Measurements from ENCODE around the gene LYG1.

Gene LYG1

GRCh38 chr2:99242151-99242550, 58.8 kb downstream of the LYG1 start:
- no peak overlapping the region for H3K4me3 ChIP-seq (ENCODE audit: low read depth, low read length)
- no peak for DNase-seq (ENCODE audit: low read depth, low spot score)
- TF ChIP-seq CTCF (IDR thresholded peaks at IDR 0.05; ENCODE audit: low read depth, low read length), result no peak
- in situ Hi-C loops (cut with HindIII; ENCODE audit: low sequenced_read_pairs), result no loop called here

GRCh38 chr2:99240431-99240830, 60.6 kb downstream of the LYG1 start:
- TF ChIP-seq CTCF (IDR thresholded peaks at IDR 0.05; ENCODE audit: low read depth, low read length), result no peak
- no peak overlapping the region for H3K4me3 ChIP-seq (ENCODE audit: low read depth, low read length)
- DNase-seq (ENCODE audit: low read depth, low spot score), result no peak
- in situ Hi-C loops (cut with HindIII; ENCODE audit: low sequenced_read_pairs), result no loop called here

- in situ Hi-C loops (cut with HindIII; ENCODE audit: low sequenced_read_pairs), result no loop called here
- DNase-seq (ENCODE audit: low read depth, low spot score), result no peak
- no peak overlapping the region for H3K4me3 ChIP-seq (ENCODE audit: low read depth, low read length)
- no peak for TF ChIP-seq CTCF (IDR thresholded peaks at IDR 0.05; ENCODE audit: low read depth, low read length)
Measured at GRCh38 chr2:99238599-99238998, 62.4 kb downstream of the LYG1 start.

All from astrocyte of the spinal cord (primary cell).